Measurements from ENCODE around the gene CLEC14A.

GRCh38 chr14:38224338-38224737 is 31.6 kb downstream of the CLEC14A start:
- TF ChIP-seq CTCF (conservative IDR thresholded peaks at IDR 0.05 in 1 of 2, IDR thresholded peaks at IDR 0.05 in 1 of 2; ENCODE audit: extremely low read depth in 1 of 2, insufficient read depth in 1 of 2, low read depth in 1 of 2, low read length in 2 of 2): no peak
- no peak for TF ChIP-seq EZH2 (IDR thresholded peaks at IDR 0.05; ENCODE audit: borderline replicate concordance, low read length)

Measured in mammary epithelial cell (primary cell).